GM18907 (cell line): ENCODE measurements around the gene KRT12.

Experiments
- ATAC-seq: cut with Tn5 transposase; IDR thresholded peaks from one replicate; pipeline ENCODE4 v1.9.1; 2021; ENCODE audit warnings: mild to moderate bottlenecking, moderate library complexity; ENCODE audit not compliant: unreplicated experiment

Gene KRT12

GRCh38 chr17:40846515-40847144 is 20.4 kb downstream of the KRT12 start:
- ATAC-seq = no peak

GRCh38 chr17:40844671-40845107 is 22.3 kb downstream of the KRT12 start:
- no peak for ATAC-seq

GRCh38 chr17:40843242-40843641 is 23.8 kb downstream of the KRT12 start:
- ATAC-seq = no peak

- no peak for ATAC-seq
Measured at GRCh38 chr17:40841246-40841645, 25.8 kb downstream of the KRT12 start.

GRCh38 chr17:40839194-40839593 is 27.8 kb downstream of the KRT12 start:
- no peak for ATAC-seq

GRCh38 chr17:40836020-40836419 is 31.0 kb downstream of the KRT12 start:
- no peak for ATAC-seq

- ATAC-seq = no peak
Measured at GRCh38 chr17:40833882-40834281, 33.1 kb downstream of the KRT12 start.

GRCh38 chr17:40832840-40833239 is 34.2 kb downstream of the KRT12 start:
- no peak for ATAC-seq

- ATAC-seq = no peak
Measured at GRCh38 chr17:40830085-40830776, 36.8 kb downstream of the KRT12 start.

GRCh38 chr17:40828454-40829044 is 38.5 kb downstream of the KRT12 start:
- no peak for ATAC-seq

GRCh38 chr17:40827746-40828453 is 39.1 kb downstream of the KRT12 start:
- no peak for ATAC-seq

GRCh38 chr17:40825599-40825998 is 41.4 kb downstream of the KRT12 start:
- no peak for ATAC-seq

- no peak for ATAC-seq
Measured at GRCh38 chr17:40824015-40824832, 42.8 kb downstream of the KRT12 start.

- no peak for ATAC-seq
Measured at GRCh38 chr17:40822132-40822812, 44.8 kb downstream of the KRT12 start, which contains the start of gene KRT10. Gene KRT10, minus strand, starts transcription at chr17:40822614. Its CDS starts 29 bp downstream, at chr17:40822585.

- ATAC-seq = no peak
Measured at GRCh38 chr17:40821536-40821935, 45.5 kb downstream of the KRT12 start.

GRCh38 chr17:40820228-40820838 is 46.7 kb downstream of the KRT12 start:
- no peak for ATAC-seq

- no peak for ATAC-seq
Measured at GRCh38 chr17:40819528-40820125, 47.4 kb downstream of the KRT12 start.

GRCh38 chr17:40818733-40819527 is 48.1 kb downstream of the KRT12 start:
- ATAC-seq = peak; percentile 77
